BJ (cell line): ENCODE measurements around the gene FAM221A. TPM values are rescaled to one million over a fixed set of nuclear protein-coding genes. Genes with fewer than 3 reads are reported as not detected.
"Not testable (repeated sequence)": the region's sequence is repeated elsewhere in the genome, so short reads cannot be mapped to it uniquely, and the experiment has no call there.

Source experiments
- CTCF ChIA-PET: fragments of 350-600 bp; formaldehyde crosslinking; extraction: SDS; loops from one replicate; lab custom pipeline; 2021; ENCODE audit warnings: antibody characterized with exemption, inconsistent platforms; lab: Yijun Ruan, JAX
- POLR2A ChIA-PET: fragments of 300-600 bp; sonication (Branson Sonifier 250); formaldehyde crosslinking; extraction: SDS; loops from one replicate; lab custom pipeline; 2021; ENCODE audit warnings: antibody characterized with exemption; lab: Charles Lee
- DNase-seq: peaks from one replicate; pipeline ENCODE4 v3.0.0-alpha.2; 2011; ENCODE audit warnings: low read depth
- H3K27me3 ChIP-seq: 2 replicates; pipeline ENCODE4 v1.6.0; 2011; ENCODE audit warnings: low read length; ENCODE audit not compliant: control insufficient read depth, insufficient read depth
- H3K36me3 ChIP-seq: 2 replicates; pipeline ENCODE4 v1.5.1; 2011; ENCODE audit warnings: low read length; ENCODE audit not compliant: control insufficient read depth, insufficient read depth
- H3K4me3 ChIP-seq: 2 replicates; pipeline ENCODE4 v1.5.1; 2011; ENCODE audit warnings: low read depth, mild to moderate bottlenecking, control low read depth, low read length
- CTCF ChIP-seq: IDR thresholded peaks from 2 replicates; pipeline ENCODE4 v1.5.1; 2011; ENCODE audit warnings: low read depth, mild to moderate bottlenecking, control low read depth, inconsistent platforms, low read length, moderate library complexity; ENCODE audit not compliant: insufficient read depth
- polyA plus RNA-seq: library from polyadenylated mRNA; depleted of rRNA; stranded (reverse); fragments of >200 nt; gene quantifications from 2 replicates; pipeline ENCODE4 v1.2.3, GENCODE V29; 2011

FAM221A gene
- polyA plus RNA-seq, 1 experiment = 1.1 TPM

- Histone ChIP-seq H3K36me3 (no peaks in the 10 kb centered on the region), H3K27me3 (no peaks in the 10 kb centered on the region), H3K4me3 (no peak overlapping the region)
- ChIA-PET POLR2A (no interaction called here), CTCF (interaction anchor here (9.9 kb wide), 1 partner anchor 143 kb away, joined by 130 read pairs; no protein-coding TSS in a partner anchor)
- DNase-seq = no peak
- no peak for TF ChIP-seq CTCF
Observed at GRCh38 chr7:23715099-23715498, 35.1 kb downstream of the FAM221A start.

- Histone ChIP-seq H3K36me3 (no peaks in the 10 kb centered on the region), H3K27me3 (no peaks in the 10 kb centered on the region), H3K4me3 (no peak overlapping the region)
- no peak for TF ChIP-seq CTCF
- CTCF ChIA-PET = interaction anchor here (0.7 kb wide), 1 partner anchor 171 kb away, joined by 3 read pairs; no protein-coding TSS in a partner anchor
- POLR2A ChIA-PET = no interaction called here
- DNase-seq = no peak
Observed at GRCh38 chr7:23717788-23718187, 37.8 kb downstream of the FAM221A start.

GRCh38 chr7:23721456-23721855 lies 41.5 kb downstream of the FAM221A start:
- no peaks in the 10 kb centered on the region for H3K36me3 ChIP-seq
- ChIA-PET POLR2A (no interaction called here), CTCF (interaction anchor here (1.0 kb wide), 1 partner anchor 25 kb away, joined by 3 read pairs; no protein-coding TSS in a partner anchor)
- H3K4me3 ChIP-seq = no peak overlapping the region
- H3K27me3 ChIP-seq = no peaks in the 10 kb centered on the region
- TF ChIP-seq CTCF = no peak
- no peak for DNase-seq

GRCh38 chr7:23722587-23723216 lies 42.7 kb downstream of the FAM221A start:
- CTCF ChIA-PET = interaction anchor here (1.1 kb wide), 1 partner anchor 152 kb away, joined by 3 read pairs; no protein-coding TSS in a partner anchor
- H3K4me3 ChIP-seq, H3K36me3 ChIP-seq, POLR2A ChIA-PET, H3K27me3 ChIP-seq, DNase-seq: not testable (repeated sequence)

GRCh38 chr7:23724113-23724512 lies 44.1 kb downstream of the FAM221A start:
- H3K27me3 ChIP-seq, DNase-seq, POLR2A ChIA-PET, H3K4me3 ChIP-seq, H3K36me3 ChIP-seq: not testable (repeated sequence)
- CTCF ChIA-PET = interaction anchor here (1.1 to 1.6 kb wide), 2 partner anchors 13 to 153 kb away, joined by 3 to 4 read pairs; no protein-coding TSS in a partner anchor

- Histone ChIP-seq H3K36me3 (no peaks in the 10 kb centered on the region), H3K4me3 (no peak overlapping the region), H3K27me3 (no peaks in the 10 kb centered on the region; the same call in 1 of the 2 replicates)
- no peak for DNase-seq
- TF ChIP-seq CTCF = no peak
- ChIA-PET CTCF (no interaction called here), POLR2A (no interaction called here)
Observed at GRCh38 chr7:23742051-23742450, 62.1 kb downstream of the FAM221A start.
